Measurements from ENCODE around the gene BCAN.

BCAN gene

GRCh38 chr1:156700736-156701531 lies 59.0 kb downstream of the BCAN start:
- DNase-seq (ENCODE audit: low spot score) = no peak

GRCh38 chr1:156703336-156703735 lies 61.4 kb downstream of the BCAN start:
- DNase-seq (ENCODE audit: low spot score) = no peak

DNA sequence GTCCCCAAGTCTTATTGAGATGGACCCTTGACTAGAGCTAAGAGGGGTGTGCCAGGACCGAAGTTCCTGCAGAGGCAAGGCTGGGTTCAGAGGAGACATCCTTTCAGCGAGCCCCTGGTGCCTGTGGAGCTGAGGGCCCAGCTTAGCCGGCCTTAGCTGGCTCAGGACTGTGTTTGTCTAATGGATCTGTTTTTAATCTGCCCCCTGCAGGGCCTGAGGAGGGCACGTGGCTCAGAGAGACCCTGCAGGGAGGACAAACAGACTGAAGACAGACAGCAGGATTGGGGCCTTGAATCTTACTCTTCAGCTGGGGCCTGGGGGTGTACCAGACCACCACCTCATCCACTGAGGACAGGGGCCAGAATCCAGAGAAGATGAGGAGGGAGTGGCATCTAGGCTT lies 61.8 kb downstream of the BCAN start:
- no peak for DNase-seq (ENCODE audit: low spot score)

DNA sequence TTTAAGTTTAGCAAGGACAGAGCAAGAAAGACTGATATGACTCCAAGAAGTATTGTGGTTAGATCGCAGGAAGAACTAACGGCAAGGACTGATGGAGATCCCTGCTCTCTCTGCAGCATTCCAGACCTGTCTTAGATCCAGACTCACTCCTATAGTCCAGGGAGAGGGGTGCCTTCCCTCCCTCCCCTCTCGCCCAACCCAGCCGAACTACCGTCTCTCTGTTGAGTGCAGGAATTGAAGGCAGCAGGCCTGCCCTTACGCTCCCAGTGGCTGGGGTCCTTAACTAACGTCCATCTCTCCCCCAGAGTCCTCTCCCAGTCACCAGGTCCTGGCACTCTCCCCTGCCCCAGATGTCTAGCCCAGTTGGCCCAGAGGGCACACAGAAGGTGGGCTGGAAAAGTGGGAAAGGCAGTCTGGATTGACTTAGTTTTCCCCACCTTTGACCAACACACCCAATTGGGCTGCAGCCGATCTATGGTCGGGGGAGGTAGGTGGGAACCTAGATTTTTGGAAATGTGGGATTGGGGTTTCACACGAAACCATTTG lies 62.3 kb downstream of the BCAN start:
- DNase-seq (ENCODE audit: low spot score) = no peak

DNA sequence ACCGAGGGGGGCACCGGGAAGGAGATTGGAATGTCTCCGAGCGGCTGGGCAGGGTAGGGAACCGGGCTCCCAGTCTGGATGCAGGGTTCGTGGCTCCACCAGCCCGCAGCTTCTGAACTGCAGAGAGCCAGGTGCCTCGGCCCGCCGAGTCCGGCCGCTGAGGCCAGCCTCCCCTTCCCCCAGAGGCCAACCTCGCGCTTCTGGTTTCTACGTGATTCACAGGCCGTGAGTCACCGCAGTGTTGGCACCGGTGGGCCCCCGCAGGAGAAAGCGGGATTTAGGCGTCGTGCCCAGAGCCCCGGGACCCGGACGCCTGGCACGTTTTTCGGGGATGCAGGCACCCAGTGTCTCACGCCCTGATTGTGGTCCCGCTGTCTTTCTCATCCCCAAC lies 63.0 kb downstream of the BCAN start:
- no peak for DNase-seq (ENCODE audit: low spot score)

DNA sequence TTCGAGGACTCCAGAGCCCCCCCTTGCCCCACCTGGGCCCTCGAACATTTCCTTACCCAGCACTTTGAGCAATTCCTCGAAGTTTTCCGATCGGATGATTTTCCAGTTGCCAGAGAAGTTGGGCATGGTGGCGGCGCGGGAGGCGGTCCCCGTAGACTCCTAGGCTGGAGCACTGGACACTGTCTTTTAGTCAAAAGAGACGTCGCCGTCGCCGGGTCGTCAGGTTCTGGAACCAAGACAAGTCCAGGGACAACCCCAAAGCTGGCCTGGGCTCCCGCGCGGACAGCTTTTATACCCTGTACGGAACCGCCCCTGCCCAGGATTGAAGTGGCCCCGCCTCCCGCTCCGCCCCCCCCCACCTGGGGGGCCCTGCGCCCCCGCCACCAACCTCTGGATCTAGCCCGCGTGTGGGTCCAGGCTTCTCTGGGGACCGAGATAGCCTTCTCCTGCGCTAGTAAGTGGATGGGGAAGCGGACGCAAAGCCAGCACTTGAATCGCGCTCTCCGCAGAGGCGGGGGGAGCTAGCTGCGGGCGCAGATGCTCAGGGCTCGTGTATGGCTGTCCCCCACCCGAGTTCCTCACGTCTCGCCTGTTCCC lies 63.5 kb downstream of the BCAN start, which contains the start of gene CRABP2:
Gene CRABP2, minus strand, starts transcription at position 263 of the 597 bp plus-strand sequence. Its CDS starts 137 bp downstream, at position 126.
- DNase-seq (ENCODE audit: low spot score) = no peak

DNA sequence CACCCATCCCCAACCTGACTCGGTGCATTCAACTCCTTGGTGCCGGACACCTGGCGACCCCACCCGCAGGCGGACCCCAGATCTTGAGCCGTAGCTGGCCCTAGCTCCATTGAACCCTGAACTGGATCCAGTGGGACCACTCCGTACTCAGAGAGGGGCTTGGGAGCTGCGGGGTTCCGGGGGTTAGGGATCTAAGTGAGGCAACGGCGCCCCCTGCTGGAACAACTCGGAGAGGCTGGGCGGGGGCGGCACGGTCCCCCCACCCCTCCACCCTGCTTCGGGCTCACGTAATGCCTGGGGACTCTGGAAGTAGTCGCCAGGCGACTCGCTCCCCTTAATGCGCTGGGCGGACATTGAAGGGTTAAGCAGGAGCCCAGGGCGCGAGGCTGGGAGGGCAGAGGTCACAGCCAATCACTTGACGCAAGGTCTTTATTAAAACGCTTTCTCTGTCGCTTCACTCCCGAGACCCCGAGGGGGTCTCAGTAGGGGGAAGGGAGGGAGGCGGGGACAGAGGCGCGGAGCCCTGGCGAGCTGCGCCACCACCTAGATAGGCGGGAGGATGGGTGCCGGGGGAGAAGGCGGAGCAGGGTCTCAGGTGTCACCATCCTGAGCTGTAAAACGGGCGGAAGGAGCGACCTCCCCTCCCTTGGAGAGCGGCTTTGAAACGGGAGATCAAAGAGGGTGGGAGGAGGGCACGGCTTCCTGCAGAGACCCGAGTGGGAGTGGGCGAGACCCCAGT lies 64.2 kb downstream of the BCAN start:
- peak; percentile 74 for DNase-seq (ENCODE audit: low spot score)

DNA sequence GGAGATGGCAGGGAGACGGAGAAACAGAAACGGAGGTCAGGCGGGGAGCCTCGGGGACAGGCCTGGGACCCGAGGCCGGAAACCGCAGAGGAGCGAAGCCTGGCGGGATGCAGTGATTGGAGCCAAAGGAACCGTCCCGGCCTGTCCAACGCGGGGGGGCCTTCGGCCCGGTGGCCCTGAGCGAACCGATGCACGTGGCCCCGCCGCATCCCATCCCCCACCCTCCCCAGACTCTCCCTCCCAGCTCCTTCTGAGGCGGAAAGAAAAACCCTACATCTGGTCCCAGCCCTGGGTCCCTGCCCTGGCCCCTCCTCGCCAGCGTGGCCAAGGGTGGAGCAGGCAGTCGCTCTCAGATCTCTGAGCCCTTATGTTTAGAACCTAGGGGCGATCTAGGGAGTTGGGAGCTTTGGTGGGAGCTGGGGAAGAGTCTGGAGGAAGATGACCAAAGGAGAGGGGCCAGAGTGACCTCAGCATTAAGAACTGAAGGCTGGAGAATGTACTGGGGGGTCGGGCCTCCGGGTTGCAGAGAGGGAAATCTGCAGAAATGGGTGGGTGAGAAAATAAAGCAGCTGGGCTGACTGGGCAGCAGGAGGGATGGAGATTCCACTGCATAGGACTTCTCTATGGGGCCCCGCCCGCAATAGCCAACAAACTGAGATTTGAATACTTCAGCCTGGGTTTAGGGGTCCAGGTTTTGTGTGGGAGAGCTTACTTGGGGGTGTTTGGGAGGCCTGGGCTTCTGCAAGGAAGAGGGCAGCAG lies 64.9 kb downstream of the BCAN start:
- DNase-seq (ENCODE audit: low spot score) = no peak

GRCh38 chr1:156707417-156708217 lies 65.7 kb downstream of the BCAN start:
- DNase-seq (ENCODE audit: low spot score) = no peak

GRCh38 chr1:156708218-156708661 lies 66.3 kb downstream of the BCAN start:
- DNase-seq (ENCODE audit: low spot score) = no peak

GRCh38 chr1:156709031-156709430 lies 67.1 kb downstream of the BCAN start:
- no peak for DNase-seq (ENCODE audit: low spot score)
